ENCODE measurements around the gene RIC3.

RIC3 gene

GRCh38 chr11:8095371-8095770 lies 73.5 kb downstream of the RIC3 start:
- Histone ChIP-seq H3K4me3 (ENCODE audit: low read length) (no peak overlapping the region), H3K36me3 (ENCODE audit: control insufficient read depth, low read length) (no peaks in the 10 kb centered on the region), H3K4me2 (ENCODE audit: low read length) (no peak overlapping the region), H3K79me2 (ENCODE audit: control insufficient read depth, low read length) (no peaks in the 10 kb centered on the region), H3K27me3 (ENCODE audit: control insufficient read depth, low read length) (0 out of 2 replicates have a peak, but pooled peaks cover 3% of the 10 kb centered on the region), H3K27ac (ENCODE audit: low read depth, low read length) (no peak overlapping the region), H3K9me2 (replicated peaks; ENCODE audit: control insufficient read depth, low read length) (no peaks in the 10 kb centered on the region), H4K20me1 (ENCODE audit: control insufficient read depth, insufficient read depth, low read depth, low read length) (no peaks in the 10 kb centered on the region), H3F3A (ENCODE audit: control insufficient read depth, insufficient read depth) (no peaks in the 10 kb centered on the region), H3K4me1 (ENCODE audit: control insufficient read depth, low read length) (peaks cover 5% of the 10 kb centered on the region), H3K9me3 (ENCODE audit: control insufficient read depth, insufficient read depth, low read length) (no peaks in the 10 kb centered on the region)
- no peak for TF ChIP-seq EZH2phosphoT487 (IDR thresholded peaks at IDR 0.05; ENCODE audit: borderline replicate concordance, low read length)
- TF ChIP-seq CTCF (IDR thresholded peaks at IDR 0.05; ENCODE audit: low read depth, low read length, poor library complexity, severe bottlenecking), result no peak

DNA sequence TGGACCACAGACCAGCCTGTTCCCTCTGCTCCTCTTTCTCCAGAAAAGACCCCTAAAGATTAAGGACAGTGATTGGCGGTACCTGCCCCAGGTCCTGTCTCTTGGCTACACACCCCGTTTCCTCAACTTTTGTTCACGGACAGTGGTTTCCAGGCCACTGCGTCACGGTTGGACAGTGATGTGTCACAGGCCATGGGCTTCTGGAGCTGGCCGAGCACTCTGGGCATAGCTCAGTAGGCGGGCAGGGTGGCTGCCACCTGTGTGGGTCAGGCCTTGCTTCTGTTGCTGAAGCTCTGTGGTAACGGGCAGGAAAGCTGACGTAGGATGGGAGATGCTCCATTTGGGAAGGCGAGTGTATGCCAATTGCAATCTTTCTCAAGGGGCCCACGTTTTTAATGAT lies 74.2 kb downstream of the RIC3 start:
- Histone ChIP-seq H3K9me2 (replicated peaks; ENCODE audit: control insufficient read depth, low read length) (no peaks in the 10 kb centered on the region), H3K4me3 (ENCODE audit: low read length) (no peak overlapping the region), H3K27ac (ENCODE audit: low read depth, low read length) (no peak overlapping the region), H3K4me2 (ENCODE audit: low read length) (no peak overlapping the region), H3K9me3 (ENCODE audit: control insufficient read depth, insufficient read depth, low read length) (no peaks in the 10 kb centered on the region), H3K36me3 (ENCODE audit: control insufficient read depth, low read length) (no peaks in the 10 kb centered on the region), H4K20me1 (ENCODE audit: control insufficient read depth, insufficient read depth, low read depth, low read length) (no peaks in the 10 kb centered on the region), H3K79me2 (ENCODE audit: control insufficient read depth, low read length) (no peaks in the 10 kb centered on the region), H3F3A (ENCODE audit: control insufficient read depth, insufficient read depth) (no peaks in the 10 kb centered on the region), H3K4me1 (ENCODE audit: control insufficient read depth, low read length) (peaks cover 5% of the 10 kb centered on the region), H3K27me3 (ENCODE audit: control insufficient read depth, low read length) (0 out of 2 replicates have a peak, but pooled peaks cover 2% of the 10 kb centered on the region)
- TF ChIP-seq CTCF (IDR thresholded peaks at IDR 0.05; ENCODE audit: low read depth, low read length, poor library complexity, severe bottlenecking) (no peak), EZH2phosphoT487 (IDR thresholded peaks at IDR 0.05; ENCODE audit: borderline replicate concordance, low read length) (no peak)

- H3K79me2 ChIP-seq (ENCODE audit: control insufficient read depth, low read length), result no peaks in the 10 kb centered on the region
- no peak overlapping the region for H3K27ac ChIP-seq (ENCODE audit: low read depth, low read length)
- no peaks in the 10 kb centered on the region for H3K27me3 ChIP-seq (ENCODE audit: control insufficient read depth, low read length)
- no peak overlapping the region for H3K4me3 ChIP-seq (ENCODE audit: low read length)
- TF ChIP-seq CTCF (IDR thresholded peaks at IDR 0.05; ENCODE audit: low read depth, low read length, poor library complexity, severe bottlenecking), result no peak
- TF ChIP-seq EZH2phosphoT487 (IDR thresholded peaks at IDR 0.05; ENCODE audit: borderline replicate concordance, low read length), result no peak
- H3K4me1 ChIP-seq (ENCODE audit: control insufficient read depth, low read length), result peaks cover 5% of the 10 kb centered on the region
- no peaks in the 10 kb centered on the region for H3K9me3 ChIP-seq (ENCODE audit: control insufficient read depth, insufficient read depth, low read length)
- H3K36me3 ChIP-seq (ENCODE audit: control insufficient read depth, low read length), result no peaks in the 10 kb centered on the region
- H3K4me2 ChIP-seq (ENCODE audit: low read length), result no peak overlapping the region
- no peaks in the 10 kb centered on the region for H3K9me2 ChIP-seq (replicated peaks; ENCODE audit: control insufficient read depth, low read length)
- no peaks in the 10 kb centered on the region for H3F3A ChIP-seq (ENCODE audit: control insufficient read depth, insufficient read depth)
- H4K20me1 ChIP-seq (ENCODE audit: control insufficient read depth, insufficient read depth, low read depth, low read length), result no peaks in the 10 kb centered on the region
Observed at GRCh38 chr11:8093931-8094575, 74.8 kb downstream of the RIC3 start.

Data from DOHH2 (cell line).